ENCODE data around the gene KDM7A. TPM values are rescaled to one million over a fixed set of nuclear protein-coding genes. Genes with fewer than 3 reads are reported as not detected.

The KDM7A gene
- total RNA-seq, 1 experiment from 2014 or later = 12.2 TPM

- ATAC-seq = no peak
Measured at GRCh38 chr7:140044251-140044650, 132.5 kb downstream of the KDM7A start.

DNA sequence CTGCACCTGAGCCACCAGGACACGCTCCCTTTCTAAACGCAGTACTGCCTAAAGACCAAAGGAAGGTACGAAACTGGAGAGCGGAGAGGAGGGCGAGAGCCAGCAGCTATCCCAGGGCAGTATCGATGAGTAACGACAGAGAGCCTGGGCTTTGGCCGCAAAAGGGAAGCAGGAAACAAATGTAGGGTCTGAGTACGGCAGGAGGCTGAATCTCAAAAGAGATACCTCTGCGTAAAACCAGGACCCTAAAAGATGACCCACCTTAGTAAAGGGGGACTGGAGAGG, 134.5 kb downstream of the KDM7A start:
- no peak for TF ChIP-seq JAZF1 (CRISPR knock-in tag; IDR thresholded peaks at IDR 0.05)
- TF ChIP-seq ZNF121 (CRISPR knock-in tag; IDR thresholded peaks at IDR 0.05) = no peak
- Mint-ChIP-seq H3K4me1 (no peaks in the 10 kb centered on the region), H3K36me3 (peaks cover 6% of the 10 kb centered on the region; the same call in 1 of the 2 replicates), H3K9me3 (no peaks in the 10 kb centered on the region), H3K27ac (no peak overlapping the region; the same call in 1 of the 2 replicates), H3K4me3 (no peak overlapping the region), H3K27me3 (ENCODE audit: low read depth) (no peaks in the 10 kb centered on the region)
- ATAC-seq (no peak), DNase-seq (ENCODE audit: low spot score) (no peak)
- CTCF ChIA-PET = interaction anchor here (0.6 to 1.2 kb wide), 2 partner anchors 37 to 197 kb away, joined by 3 to 5 read pairs; no protein-coding TSS in a partner anchor
- POLR2A ChIA-PET = no interaction called here

More at GRCh38 chr7:140044251-140044650, 132.5 kb downstream of the KDM7A start:
- Mint-ChIP-seq H3K4me3 (no peak overlapping the region), H3K9me3 (no peaks in the 10 kb centered on the region), H3K4me1 (no peaks in the 10 kb centered on the region), H3K27me3 (ENCODE audit: low read depth) (no peaks in the 10 kb centered on the region), H3K27ac (no peak overlapping the region), H3K36me3 (peaks cover 6% of the 10 kb centered on the region; the same call in 1 of the 2 replicates)
- TF ChIP-seq ZNF317 (CRISPR knock-in tag; IDR thresholded peaks at IDR 0.05; ENCODE audit: borderline replicate concordance, low read depth) = no peak
- no peak for TF ChIP-seq ATF1 (CRISPR knock-in tag; IDR thresholded peaks at IDR 0.05)
- TF ChIP-seq RELA (CRISPR knock-in tag; IDR thresholded peaks at IDR 0.05; ENCODE audit: borderline replicate concordance) = no peak
- no peak for TF ChIP-seq ZBTB21 (CRISPR knock-in tag; IDR thresholded peaks at IDR 0.05; ENCODE audit: borderline replicate concordance)
- TF ChIP-seq ZNF121 (CRISPR knock-in tag; IDR thresholded peaks at IDR 0.05) = no peak
- TF ChIP-seq ZNF219 (CRISPR knock-in tag; IDR thresholded peaks at IDR 0.05; ENCODE audit: borderline replicate concordance) = no peak
- TF ChIP-seq, protein P1, sequence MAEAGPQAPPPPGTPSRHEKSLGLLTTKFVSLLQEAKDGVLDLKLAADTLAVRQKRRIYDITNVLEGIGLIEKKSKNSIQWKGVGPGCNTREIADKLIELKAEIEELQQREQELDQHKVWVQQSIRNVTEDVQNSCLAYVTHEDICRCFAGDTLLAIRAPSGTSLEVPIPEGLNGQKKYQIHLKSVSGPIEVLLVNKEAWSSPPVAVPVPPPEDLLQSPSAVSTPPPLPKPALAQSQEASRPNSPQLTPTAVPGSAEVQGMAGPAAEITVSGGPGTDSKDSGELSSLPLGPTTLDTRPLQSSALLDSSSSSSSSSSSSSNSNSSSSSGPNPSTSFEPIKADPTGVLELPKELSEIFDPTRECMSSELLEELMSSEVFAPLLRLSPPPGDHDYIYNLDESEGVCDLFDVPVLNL (CRISPR knock-in tag; IDR thresholded peaks at IDR 0.05; ENCODE audit: borderline replicate concordance, low read depth) = no peak
- no peak for TF ChIP-seq ZNF532 (CRISPR knock-in tag; IDR thresholded peaks at IDR 0.05; ENCODE audit: borderline replicate concordance)
- TF ChIP-seq, protein P2, sequence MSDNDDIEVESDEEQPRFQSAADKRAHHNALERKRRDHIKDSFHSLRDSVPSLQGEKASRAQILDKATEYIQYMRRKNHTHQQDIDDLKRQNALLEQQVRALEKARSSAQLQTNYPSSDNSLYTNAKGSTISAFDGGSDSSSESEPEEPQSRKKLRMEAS (CRISPR knock-in tag; IDR thresholded peaks at IDR 0.05) = no peak
- no peak for TF ChIP-seq KAT7 (CRISPR knock-in tag; IDR thresholded peaks at IDR 0.05; ENCODE audit: borderline replicate concordance)
- no peak for TF ChIP-seq GRHL2 (CRISPR knock-in tag; IDR thresholded peaks at IDR 0.05; ENCODE audit: insufficient replicate concordance, severe bottlenecking)
- TF ChIP-seq, protein P3, sequence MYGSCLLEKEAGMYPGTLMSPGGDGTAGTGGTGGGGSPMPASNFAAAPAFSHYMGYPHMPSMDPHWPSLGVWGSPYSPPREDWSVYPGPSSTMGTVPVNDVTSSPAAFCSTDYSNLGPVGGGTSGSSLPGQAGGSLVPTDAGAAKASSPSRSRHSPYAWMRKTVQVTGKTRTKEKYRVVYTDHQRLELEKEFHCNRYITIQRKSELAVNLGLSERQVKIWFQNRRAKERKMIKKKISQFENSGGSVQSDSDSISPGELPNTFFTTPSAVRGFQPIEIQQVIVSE (CRISPR knock-in tag; IDR thresholded peaks at IDR 0.05; ENCODE audit: borderline replicate concordance) = no peak
- TF ChIP-seq NR3C1 (CRISPR knock-in tag; conservative IDR thresholded peaks at IDR 0.05; ENCODE audit: low read depth) = no peak
- no peak for TF ChIP-seq FOXK1 (CRISPR knock-in tag; IDR thresholded peaks at IDR 0.05)
- TF ChIP-seq NFE2L1 (CRISPR knock-in tag; IDR thresholded peaks at IDR 0.05) = no peak
- ChIA-PET CTCF (interaction anchor here (0.7 kb wide), 2 partner anchors 48 to 1542 kb away, joined by 3 read pairs; no protein-coding TSS in a partner anchor), POLR2A (no interaction called here)
- DNase-seq (ENCODE audit: low spot score) = no peak
